HG02970 (cell line): ENCODE results near the gene AKR7A3.
"Not testable (repeated sequence)": the region's sequence is repeated elsewhere in the genome, so short reads cannot be mapped to it uniquely, and the experiment has no call there.

ENCODE experiments used
- ATAC-seq: cut with Tn5 transposase; IDR thresholded peaks from one replicate; pipeline ENCODE4 v1.9.1; 2021; ENCODE audit warnings: mild to moderate bottlenecking, moderate library complexity, moderate number of reproducible peaks; ENCODE audit not compliant: unreplicated experiment, low FRiP score

Gene AKR7A3

DNA sequence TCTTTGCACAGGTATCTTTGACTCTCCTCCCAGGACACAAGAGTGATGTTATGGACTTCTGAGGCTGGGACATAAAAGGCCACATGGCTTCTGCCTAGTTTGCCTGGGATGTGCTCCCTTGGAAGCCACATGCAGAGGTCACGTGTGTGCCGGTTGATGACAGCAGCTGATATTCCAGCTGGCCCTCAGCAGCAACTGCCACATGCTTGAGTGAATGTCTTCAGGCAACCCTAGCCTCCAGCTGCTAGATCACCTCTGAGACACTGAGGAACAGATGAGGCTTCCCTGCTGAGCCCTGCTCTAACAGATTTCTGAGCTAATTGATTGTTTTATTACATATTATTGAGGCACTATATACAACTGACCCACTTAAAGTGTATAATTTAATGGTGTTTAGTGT is 11.6 kb upstream of the AKR7A3 start:
- ATAC-seq: no peak

DNA sequence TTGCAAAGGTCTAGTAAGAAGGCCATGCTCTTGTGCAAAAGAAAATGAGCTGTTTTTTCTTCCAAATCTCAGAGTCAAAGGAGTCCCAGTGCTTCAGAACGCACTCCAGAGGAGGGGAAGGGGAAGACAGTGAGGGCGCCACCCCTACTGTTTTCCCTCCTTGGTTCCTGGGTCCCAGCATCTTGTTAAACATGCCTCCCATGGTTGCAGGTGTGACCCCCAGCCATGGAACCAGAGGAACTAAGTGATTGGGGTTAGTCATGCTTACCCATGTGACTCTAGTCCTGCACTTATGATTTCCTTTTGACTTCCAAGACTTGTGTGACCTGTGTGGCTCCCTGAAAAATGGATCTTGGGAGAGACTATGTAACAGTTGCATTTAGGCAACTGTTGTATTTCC is 6.1 kb upstream of the AKR7A3 start:
- ATAC-seq: no peak

DNA sequence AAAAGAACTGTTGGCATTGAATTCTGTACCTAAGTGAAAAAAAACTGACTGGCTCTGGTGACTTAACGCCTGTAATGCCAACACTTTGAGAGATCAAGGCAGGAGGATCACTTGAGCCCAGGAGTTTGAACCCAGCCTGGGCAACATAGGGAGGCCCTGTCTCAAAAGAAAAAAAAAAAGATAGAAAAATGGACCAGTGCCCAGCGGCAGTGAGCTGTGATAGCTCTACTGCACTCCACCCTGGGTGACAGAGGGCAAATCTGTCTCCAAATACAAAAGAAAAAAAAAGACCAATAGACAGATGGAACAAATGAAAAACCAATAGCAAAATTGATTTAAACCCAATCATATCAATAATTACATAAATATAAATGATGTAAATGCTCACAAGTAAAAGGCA is 674 bp upstream of the AKR7A3 start:
- ATAC-seq: no peak

DNA sequence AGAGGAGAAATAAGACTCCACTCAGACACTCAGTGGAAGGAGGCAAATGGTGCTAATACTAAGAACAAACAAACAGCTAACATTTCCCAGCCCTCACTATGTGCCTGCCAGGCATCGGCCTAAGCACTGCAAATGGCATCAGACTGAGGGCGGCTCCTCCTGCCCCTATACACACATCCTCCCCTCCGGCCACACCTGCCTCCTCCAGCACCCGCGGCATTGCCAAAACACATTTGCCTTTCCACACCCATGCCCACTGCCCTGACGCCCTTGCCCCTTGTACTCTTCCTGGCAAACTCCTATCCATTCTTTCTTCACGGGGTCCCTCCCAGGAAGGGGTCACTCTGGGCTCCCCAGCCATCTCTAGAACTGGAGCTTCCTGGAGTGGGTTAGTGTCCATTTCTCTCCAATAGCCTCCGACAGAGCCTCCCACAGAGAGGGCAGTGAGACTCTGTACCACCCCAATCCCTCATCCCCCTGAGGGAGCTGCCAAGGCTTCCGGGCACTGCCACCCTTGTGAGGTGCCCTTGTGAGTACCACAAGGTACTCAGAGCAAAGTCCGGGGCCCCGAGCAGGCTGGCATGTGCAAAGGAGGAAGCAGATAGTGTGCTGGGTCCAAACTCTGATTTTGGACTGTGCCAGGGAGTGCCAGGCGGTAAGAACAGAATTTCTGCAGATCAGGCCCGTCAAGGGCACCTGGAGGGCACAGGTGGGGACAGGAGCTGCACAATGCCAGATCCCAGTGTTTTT is 959 bp downstream of the AKR7A3 start:
- ATAC-seq: no peak

DNA sequence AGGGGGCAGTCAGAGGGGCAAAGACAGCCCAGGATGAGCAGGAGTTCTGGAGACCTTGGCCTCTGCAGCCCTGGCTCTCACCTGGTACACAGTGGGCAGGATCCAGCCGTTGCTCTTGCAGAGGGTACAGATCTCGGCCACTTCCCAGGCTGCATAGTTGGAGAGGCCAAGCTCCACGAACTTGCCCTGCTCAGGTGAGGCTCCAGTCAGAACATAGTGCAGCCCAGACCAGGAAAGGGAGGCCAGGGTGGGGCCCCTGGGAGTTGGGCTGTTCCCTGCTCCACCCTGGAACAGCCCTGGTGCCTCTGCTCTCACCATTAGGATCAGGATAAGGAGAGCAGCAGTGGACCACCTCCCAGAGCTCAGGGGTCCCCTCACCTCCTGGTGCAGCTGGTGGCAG is 2.8 kb downstream of the AKR7A3 start:
- ATAC-seq: not testable (repeated sequence)

DNA sequence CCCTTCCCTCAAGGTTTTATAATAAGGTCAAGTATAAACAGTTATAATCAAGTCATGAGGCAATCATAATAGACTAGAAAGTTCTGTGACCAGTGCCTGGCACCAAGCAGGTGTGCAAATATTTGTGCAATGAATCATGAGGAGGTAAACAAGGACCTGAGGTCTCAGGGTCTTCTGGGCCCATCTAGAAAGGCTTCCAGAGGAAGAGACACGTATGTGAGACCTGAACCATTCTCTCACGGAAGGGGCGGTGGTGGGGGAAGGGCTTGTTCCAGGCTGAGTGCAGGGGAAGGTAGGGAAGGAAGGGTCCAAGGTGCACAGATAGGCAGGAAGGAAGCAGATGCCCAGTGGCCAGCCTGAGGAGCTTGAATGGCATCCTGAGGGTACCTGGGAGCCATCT is 3.2 kb downstream of the AKR7A3 start:
- ATAC-seq: not testable (repeated sequence)

DNA sequence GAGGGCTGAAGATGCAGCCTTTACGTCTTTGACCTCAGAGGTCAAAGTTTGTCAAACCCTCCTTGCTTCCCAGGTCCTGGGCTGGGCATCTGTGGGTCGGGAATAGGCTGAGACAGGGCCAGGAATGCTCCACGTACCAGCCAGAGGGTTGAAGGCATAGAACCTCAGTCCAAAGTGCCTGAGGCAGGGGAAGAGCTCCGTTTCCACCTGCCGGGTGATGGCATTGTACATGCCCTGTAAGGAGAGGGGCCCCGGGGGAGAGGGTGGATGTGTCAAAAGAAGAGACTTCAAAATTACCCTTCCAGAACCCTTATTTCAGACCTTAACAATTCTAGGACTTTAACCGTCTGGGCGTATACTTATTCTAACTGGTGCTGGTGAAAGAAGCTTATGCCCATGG is 3.7 kb downstream of the AKR7A3 start:
- ATAC-seq: no peak

DNA sequence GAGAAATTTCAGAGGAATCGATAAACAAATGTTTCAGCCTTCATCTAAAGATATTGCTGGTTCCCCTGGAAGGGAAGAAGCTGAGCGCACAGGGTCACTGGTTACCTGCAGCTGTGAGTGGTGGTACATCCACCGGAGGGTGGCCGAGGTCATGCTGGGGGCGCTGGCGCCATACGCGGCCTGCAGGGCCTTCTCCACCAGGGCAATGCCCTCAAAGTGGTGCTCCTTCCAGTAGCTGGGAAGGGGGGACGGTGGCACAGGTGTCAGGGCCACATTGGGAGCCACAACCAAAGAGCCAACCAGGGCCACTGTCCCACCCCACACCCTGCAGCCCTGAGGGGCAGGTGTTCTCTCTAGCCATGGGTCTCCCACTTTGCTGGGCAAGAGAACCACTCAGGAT is 4.7 kb downstream of the AKR7A3 start:
- ATAC-seq: no peak

DNA sequence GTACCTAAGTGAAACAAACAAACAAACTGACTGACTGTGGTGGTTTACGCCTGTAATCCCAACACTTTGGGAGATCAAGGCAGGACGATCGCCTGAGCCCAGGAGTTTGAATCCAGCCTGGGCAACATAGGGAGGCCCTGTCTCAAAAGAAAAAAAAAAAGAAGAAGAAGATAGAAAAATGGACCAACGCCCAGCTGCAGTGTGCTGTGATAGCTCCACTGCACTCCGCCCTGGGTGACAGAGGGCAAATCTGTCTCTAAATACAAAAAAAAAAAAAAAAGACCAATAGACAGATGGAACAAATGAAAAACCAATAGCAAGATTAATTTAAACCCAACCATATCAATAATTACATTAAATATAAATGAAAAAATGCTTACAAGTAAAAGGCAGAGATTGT is 13.9 kb downstream of the AKR7A3 start:
- no peak for ATAC-seq

DNA sequence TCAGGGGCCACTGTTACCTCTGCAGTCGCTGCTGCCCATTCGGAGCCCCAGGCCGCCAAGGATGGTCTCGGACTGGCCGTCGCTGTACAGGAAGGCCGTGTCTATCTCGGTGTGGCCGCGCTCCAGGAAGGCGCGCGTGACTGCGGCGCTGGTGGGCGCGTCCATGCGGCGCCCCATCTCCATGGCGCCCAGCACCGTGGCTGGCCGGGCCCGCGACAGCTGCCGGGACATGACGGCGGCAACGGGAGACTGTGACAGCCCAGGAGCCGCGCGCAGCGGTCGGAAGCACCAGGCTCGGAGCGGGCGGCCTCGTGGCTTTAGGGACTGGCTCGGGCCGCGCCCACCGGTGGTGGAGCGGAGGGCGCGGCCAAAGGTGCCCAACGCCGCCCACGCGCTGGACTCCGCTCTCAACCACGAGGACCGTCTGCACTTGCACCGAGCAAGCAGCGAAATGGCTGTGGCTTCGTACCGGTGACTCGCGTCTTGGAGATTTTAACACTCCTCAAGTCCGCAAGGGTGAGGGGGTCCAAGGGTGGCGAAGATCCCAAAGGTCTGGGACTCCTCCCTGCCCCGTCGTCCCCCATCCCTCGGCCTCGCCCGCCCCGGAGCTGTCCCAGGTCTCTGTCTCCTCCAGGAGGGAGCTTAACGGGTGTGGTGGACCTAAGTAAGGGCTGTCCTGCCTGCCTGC is 14.6 kb downstream of the AKR7A3 start:
- not testable (repeated sequence) for ATAC-seq

DNA sequence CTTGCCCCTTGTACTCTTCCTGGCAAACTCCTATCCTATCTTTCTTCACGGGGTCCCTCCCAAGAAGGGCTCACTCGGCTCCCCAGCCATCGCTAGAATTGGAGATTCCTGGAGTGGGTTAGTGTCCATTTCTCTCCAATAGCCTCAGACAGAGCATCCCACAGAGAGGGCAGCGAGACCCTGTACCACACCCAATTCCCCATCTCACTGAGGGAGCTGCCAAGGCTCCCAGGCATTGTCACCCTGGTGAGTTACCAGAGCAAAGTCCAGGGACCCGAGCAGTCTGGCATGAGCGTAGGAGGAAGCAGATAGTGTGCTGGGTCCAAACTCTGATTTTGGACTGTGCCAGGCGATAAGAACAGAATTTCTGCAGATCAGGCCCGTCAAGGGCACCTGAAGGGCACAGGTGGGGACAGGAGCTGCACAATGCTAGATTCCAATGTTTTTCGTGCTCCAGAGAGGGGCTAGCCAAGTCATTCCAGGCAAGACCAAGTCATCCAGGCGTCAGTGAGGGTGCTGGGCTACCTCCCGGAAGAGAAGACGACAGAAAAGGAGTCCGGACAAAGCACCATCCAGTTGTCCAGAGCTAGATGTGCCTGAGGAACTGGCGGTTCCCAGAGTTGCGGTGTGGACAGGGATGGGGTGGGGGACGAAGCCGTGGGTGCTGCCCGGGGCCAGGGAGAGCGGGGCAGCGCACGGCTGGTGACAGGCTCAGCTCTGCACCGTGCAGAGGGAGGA is 15.3 kb downstream of the AKR7A3 start:
- ATAC-seq: no peak

DNA sequence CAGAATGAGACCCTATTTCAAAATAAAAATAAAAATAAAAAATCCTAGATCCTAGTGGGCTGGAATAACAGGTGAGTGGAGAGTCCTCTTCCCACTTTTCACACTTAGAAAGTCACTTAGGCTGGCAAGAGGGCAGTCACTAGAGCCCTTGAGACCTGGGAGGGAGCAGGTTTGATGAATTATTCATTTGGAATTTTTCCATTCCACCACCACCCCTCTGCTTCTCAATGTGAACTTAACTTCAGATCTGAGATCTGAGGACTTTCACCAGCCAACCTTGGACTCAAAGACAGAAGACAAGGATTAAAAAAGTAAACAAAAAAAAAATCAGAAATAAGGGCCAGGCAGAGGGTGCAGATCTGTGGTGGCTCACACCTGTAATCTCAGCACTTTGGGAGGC is 16.5 kb downstream of the AKR7A3 start:
- ATAC-seq: no peak

DNA sequence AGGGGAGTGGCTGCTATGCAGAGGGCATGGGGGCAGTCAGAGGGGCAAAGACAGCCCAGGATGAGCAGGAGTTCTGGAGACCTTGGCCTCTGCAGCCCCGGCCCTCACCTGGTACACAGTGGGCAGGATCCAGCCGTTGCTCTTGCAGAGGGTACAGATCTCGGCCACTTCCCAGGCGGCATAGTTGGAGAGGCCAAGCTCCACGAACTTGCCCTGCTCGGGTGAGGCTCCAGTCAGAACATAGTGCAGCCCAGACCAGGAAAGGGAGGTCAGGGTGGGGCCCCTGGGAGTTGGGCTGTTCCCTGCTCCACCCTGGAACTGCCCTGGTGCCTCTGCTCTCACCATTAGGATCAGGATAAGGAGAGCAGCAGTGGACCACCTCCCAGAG is 18.2 kb downstream of the AKR7A3 start:
- not testable (repeated sequence) for ATAC-seq

DNA sequence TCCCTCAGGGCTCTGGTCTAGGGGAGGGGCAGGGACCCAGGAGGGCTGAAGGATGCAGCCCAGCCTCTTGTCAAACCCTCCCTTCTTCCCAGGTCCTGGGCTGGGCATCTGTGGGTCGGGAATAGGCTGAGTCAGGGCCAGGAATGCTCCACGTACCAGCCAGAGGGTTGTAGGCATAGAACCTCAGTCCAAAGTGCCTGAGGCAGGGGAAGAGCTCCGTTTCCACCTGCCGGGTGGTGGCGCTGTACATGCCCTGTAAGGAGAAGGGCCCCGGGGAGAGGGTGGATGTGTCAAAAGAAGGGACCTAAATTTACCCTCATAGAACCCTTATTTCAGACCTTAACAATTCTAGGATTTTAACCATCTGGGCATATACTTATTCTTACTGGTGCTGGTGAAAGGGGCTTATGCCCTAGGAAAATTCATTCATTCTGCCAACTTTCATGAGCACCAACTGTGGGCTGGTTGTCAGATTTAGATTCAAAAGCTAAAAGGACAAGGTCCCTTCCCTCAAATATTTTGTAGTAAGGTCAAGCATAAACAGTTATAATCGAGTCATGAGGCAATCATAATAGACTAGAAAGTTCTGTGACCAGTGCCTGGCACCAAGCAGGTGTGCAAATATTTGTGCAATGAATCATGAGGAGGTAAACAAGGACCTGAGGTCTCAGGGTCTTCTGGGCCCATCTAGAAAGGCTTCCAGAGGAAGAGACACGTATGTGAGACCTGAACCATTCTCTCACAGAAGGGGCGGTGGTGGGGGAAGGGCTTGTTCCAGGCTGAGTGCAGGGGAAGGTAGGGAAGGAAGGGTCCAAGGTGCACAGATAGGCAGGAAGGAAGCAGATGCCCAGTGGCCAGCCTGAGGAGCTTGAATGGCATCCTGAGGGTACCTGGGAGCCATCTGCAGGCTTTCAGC is 18.9 kb downstream of the AKR7A3 start:
- ATAC-seq: not testable (repeated sequence)

DNA sequence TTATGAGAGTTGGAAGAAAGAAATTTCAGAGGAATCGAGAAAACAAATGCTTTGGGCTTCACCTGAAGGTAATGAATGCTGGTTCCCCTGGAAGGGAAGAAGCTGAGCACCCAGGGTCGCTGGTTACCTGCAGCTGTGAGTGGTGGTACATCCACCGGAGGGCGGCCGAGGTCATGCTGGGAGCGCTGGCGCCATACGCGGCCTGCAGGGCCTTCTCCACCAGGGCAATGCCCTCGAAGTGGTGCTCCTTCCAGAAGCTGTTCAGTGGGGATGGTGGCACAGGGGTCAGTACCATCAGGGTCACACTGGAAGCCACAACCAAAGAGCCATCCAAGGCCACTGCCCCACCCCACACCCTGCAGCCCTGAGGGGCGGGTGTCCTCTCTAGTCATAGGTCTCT is 20.1 kb downstream of the AKR7A3 start:
- ATAC-seq: no peak

DNA sequence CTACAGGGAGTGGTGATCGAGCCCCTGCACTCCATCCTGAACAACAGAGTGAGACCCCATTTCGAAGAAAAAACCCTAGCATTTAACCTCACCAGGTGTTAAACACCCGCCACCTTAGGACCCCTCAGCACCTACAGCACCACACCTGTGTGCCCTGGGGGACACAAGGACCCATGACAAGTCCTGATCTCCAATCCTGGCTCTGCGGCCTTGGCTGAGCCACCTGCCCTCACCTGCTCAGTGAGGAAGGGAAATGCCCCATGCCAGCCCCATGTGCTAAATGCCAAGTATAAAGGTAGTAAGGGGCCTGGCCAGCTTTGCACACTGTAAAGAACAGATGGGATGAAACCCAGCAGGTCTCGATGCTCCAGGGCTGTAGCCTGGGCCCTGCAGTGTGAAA is 25.8 kb downstream of the AKR7A3 start:
- ATAC-seq: no peak

DNA sequence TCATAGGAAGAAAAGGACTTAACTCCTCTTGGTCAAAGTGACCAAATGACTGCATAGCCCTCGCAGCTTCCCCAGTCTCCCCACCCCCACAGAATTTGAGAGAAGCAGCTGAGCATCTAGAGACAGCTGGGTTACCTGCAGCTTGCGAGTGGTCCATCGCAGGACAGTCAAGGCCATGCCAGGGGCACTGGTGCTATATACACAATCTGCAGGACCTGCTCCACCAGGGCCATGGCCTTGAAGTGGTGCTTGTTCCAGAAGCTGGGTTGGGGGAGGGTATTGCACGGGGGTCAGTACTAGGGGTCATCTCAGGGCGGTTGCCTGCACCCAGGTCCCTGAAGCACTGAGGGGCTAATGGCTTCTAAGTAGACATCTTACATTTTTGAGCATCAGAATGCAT is 26.5 kb downstream of the AKR7A3 start:
- ATAC-seq: no peak

DNA sequence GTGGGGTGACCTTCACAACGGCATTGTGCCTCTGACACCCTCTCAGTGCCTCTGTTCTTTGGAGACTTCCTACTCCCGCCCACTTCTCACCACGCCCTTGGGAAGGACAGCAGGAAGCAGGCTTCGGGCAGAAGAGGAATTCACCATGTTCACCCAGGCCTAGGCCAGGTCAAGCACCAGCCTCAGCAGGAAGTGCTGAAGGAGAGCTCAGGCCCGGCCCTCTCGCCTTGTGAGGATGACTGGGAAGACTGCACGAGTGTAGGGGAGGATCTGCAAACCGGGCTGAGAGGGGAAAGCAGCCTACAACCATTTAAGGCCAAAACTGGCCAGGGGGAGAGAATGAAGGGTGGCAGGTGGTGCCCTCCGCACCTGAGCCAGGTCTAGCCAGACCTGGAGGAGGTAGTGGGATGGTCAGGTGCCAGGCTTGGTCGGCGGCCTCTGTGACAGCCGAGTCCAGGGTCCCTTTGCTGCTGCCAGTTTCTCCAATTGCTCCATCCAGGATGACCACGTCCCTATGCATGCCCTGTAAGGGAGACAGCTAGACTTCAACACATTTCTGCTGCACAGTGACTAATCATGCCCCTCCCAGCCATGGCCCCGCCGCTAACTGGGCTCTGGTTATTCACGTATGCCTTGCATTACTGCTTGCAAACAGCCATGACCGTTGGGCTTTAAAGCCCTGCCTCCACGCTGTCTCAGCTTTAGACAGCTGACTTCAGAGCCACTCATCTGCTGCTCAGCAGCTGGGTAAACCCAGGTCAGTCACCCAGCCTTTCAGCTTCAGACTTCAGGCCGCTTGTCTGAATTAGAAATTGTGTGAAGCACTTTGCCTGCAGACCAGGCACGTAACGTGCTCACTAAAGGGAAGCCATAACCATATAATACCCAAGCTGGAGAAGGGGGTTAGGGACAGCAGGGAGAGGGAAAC is 28.1 kb downstream of the AKR7A3 start:
- no peak for ATAC-seq

DNA sequence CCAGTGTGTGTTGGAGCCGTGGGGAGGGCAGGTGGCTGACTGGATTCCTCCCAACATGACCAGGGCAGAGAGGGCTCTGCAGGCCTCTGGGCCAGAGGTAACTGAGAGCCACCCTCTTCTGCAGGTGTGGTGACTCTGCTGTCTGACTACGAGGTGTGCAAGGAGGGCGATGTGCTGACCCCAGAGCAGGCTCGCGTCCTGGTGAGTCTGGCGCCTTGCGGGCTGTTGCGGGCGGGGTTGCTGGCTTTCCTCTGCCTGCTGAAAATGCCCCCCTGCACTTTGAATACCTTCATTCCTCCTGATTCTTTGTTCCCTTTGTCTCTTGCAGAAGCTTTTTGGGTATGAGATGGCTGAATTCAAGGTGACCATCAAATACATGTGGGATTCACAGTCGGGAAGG is 30.2 kb downstream of the AKR7A3 start:
- ATAC-seq: no peak
